NT2/D1 (cell line): ENCODE measurements around the gene PSMG1.

Experiments
- SUZ12 ChIP-seq: IDR thresholded peaks from 2 replicates; pipeline ENCODE4 v1.6.1; 2011; ENCODE audit not compliant: insufficient read length, insufficient read depth; ENCODE audit errors: extremely low read depth
- YY1 ChIP-seq: IDR thresholded peaks from 2 replicates; pipeline ENCODE4 v1.6.1; 2011; ENCODE audit not compliant: insufficient read length, insufficient read depth
- ZNF274 ChIP-seq: IDR thresholded peaks from 2 replicates; pipeline ENCODE4 v1.6.1; 2011; ENCODE audit warnings: mild to moderate bottlenecking, low read depth, low read length

DNA sequence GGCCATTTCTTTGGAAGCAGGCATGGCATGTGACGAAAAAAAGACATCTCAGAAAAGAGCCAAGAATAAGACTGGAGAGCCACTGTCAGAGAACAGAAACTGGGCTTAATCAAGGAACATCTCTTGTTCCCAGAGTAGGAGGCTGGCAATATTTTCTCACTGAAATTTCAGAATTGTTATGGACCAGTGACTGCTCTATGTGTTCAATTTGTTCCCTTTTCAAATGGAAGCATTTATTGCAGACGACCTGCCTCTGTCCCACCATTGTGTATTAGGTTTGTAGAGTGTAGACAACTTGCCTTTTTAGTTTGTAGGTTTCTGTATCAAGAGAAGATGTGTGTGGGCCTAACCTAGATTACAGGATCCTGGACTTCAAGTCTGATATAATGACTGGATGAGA lies 18.7 kb downstream of the PSMG1 start:
- TF ChIP-seq ZNF274 (no peak), SUZ12 (no peak), YY1 (no peak)
